Activated naive CD8-positive, alpha-beta T cell treated with anti-CD3 and anti-CD28 coated beads, Interleukin-2, amount 10 ng/mL, durations not matched to agents 7 days and 5 days (primary cell): ENCODE data around the gene ASIC4. TPM values are rescaled to one million over a fixed set of nuclear protein-coding genes. Genes with fewer than 3 reads are reported as not detected.

ENCODE experiments used
- ATAC-seq: fragments of 150-1000 bp; cut with Tn5 transposase; one replicate; pipeline ENCODE4 v1.10.0; 2021; ENCODE audit warnings: low read depth, moderate library complexity
- POLR2A ChIA-PET: fragments of 350-600 bp; sonication (Branson Sonifier 250); formaldehyde crosslinking; loops from one replicate; lab custom pipeline; 2021; ENCODE audit warnings: antibody characterized with exemption; lab: Charles Lee
- DNase-seq: peaks from one replicate; pipeline ENCODE4 v3.0.0; 2021
- H3K27ac Mint-ChIP-seq: one replicate; pipeline ENCODE4 v1.8.0; 2022; ENCODE audit warnings: mild to moderate bottlenecking, mixed read lengths
- H3K27me3 Mint-ChIP-seq: one replicate; pipeline ENCODE4 v1.8.0; 2022; ENCODE audit warnings: mild to moderate bottlenecking, moderate library complexity, mixed read lengths
- H3K36me3 Mint-ChIP-seq: one replicate; pipeline ENCODE4 v1.8.0; 2021; ENCODE audit warnings: mild to moderate bottlenecking, mixed read lengths
- H3K4me1 Mint-ChIP-seq: one replicate; pipeline ENCODE4 v1.8.0; 2021; ENCODE audit warnings: mixed read lengths
- H3K4me3 Mint-ChIP-seq: one replicate; pipeline ENCODE4 v1.8.0; 2022; ENCODE audit warnings: mild to moderate bottlenecking, moderate library complexity, mixed read lengths
- H3K9me3 Mint-ChIP-seq: one replicate; pipeline ENCODE4 v1.8.0; 2021; ENCODE audit warnings: mixed read lengths
- total RNA-seq, 2 experiments: library from RNA; stranded (reverse); gene quantifications; one replicate each; pipeline ENCODE4 v1.2.3, GENCODE V29; 2021

The ASIC4 gene
- total RNA-seq, 2 experiments from 2014 or later = 0.08 to 0.09 TPM

DNA sequence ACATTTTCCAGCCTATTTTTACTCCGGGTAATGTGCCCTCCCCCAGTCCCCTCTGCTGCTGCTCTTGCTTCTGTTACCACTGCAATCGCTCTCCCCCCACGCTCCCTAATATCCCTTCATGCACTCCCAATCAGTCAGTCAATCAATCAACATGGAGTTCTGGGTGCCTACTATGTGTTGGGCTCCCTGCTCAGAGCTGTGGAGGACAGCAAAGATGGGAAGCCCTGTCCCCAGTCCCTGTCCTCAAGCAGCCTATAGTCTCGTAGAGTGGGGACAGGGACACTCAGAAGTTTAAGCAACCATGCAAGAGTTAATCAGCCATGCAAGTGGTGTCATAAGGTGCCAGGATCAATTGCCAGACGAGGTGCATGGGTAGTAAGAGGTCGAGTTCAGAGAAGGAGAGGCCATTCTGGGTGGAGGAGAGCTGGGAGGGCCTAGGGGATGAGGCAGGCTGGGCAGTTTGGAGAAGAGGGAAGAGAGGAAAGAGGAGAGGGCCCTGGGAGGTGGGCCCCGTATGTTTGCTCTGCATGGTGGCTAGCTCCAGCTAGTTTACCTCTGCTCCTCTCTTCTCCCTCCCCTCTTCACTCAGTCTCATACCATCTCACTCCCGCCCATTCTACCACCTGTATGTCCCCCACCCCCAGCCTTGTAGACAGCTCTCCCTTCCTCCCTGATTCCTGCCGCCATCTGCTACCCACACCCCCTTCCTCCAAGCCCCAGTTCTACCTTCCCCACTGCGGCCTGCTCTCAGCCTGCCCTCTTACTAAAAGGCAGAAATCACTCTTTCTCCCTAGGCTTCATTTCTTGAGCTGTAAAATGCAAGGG lies 3.9 kb downstream of the ASIC4 start:
- POLR2A ChIA-PET = no interaction called here
- peaks cover 4% of the 10 kb centered on the region for H3K4me1 Mint-ChIP-seq

DNA sequence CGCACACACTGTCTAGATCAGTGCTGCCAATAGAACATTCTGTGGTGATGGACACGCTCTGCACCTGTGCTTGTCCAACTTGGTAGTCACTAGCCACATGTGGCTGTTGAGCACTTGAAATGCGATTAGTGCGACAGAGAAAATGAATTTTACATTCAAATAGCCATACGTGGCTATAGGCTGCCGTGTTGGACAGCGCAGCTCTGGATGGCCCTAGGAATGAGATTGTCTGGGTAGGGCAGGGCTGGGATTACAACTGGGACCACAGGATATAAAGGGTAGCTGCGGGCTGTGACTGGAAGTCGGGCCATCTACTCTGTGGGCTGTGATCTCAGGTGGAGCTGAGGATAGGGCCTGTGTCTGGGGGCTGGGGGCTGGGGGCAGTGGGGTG lies 5.2 kb downstream of the ASIC4 start:
- Mint-ChIP-seq H3K27ac (no peak overlapping the region), H3K4me3 (no peak overlapping the region), H3K4me1 (no peaks in the 10 kb centered on the region), H3K27me3 (peaks cover 69% of the 10 kb centered on the region), H3K9me3 (no peaks in the 10 kb centered on the region), H3K36me3 (no peaks in the 10 kb centered on the region)
- DNase-seq = no peak
- ATAC-seq = no peak
- POLR2A ChIA-PET = interaction anchor here (0.9 kb wide), 1 partner anchor 21 kb away, joined by 3 read pairs; the partner anchor contains the start of gene GMPPA

More for the DNA sequence above, 3.9 kb downstream of the ASIC4 start:
- no peaks in the 10 kb centered on the region for H3K36me3 Mint-ChIP-seq
- no peak overlapping the region for H3K4me3 Mint-ChIP-seq
- no peaks in the 10 kb centered on the region for H3K9me3 Mint-ChIP-seq
- H3K27ac Mint-ChIP-seq = no peak overlapping the region
- peaks cover 67% of the 10 kb centered on the region for H3K27me3 Mint-ChIP-seq
- DNase-seq (no peak), ATAC-seq (no peak)

DNA sequence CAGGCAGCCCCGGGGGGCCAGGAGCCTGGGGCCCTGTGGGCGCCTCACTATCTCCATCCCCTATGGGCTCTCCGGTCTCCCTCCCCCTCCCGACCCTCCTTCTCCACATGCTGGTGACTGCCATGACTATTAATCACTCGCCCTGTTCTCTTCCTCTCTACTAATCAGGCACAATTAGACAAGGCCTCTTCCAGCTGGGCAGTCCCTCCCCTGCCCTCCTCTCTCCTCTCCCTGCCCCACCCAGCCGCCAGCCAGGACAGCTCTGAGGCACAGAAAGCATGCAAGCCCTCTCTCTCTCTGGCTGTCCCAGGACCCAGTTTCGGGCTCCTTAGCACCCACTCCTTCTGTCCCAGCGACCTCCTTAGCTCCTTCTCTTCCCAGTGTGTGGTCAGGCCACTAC lies 5.8 kb downstream of the ASIC4 start:
- POLR2A ChIA-PET = interaction anchor here (0.9 to 1.1 kb wide), 2 partner anchors 14 to 22 kb away, joined by 3 read pairs; partner anchors contain the start of gene GMPPA
- H3K4me1 Mint-ChIP-seq = no peaks in the 10 kb centered on the region
- no peak overlapping the region for H3K4me3 Mint-ChIP-seq
- ATAC-seq = no peak
- no peak overlapping the region for H3K27ac Mint-ChIP-seq
- no peak for DNase-seq
- H3K27me3 Mint-ChIP-seq = peaks cover 73% of the 10 kb centered on the region
- H3K36me3 Mint-ChIP-seq = no peaks in the 10 kb centered on the region
- H3K9me3 Mint-ChIP-seq = no peaks in the 10 kb centered on the region

DNA sequence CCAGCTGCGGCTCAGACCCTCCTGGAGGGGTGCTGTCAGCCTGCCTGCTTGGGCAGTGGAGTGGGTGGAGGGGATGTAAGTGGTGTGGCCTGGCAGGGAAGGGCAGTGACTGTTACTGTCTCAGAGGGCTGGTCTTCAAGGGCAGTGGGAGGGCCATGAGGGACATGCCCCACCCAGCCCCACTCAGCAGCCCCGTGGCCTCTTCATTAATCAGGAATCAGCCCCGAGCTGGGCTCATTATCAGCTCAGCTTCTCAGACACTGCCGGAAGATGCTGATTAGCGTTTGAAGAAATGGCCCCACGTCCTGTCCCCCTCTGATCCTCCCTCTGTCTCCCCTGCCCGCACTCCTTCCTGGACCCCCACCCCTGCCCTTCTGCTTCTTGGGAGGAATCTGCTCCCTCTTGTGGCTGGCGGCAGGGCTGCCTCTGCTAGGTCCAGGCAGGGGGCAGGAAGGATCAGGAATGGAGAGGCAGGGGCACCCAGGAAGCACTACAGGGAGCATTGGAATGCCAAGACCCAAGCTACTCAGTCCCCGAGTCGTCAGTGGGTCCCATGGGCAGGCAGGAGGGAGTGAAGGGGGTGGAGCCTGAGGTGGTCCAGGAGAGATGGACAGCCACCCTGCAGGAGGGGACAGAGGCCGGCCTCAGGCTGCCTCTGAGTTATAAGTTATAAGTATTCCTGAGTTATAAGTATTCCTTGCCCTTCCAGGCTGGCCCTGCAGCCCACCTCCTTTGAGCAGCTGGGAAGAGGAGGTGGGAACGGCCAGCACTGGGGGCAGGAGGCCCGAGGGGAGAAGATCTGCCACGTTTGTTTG lies 7.0 kb downstream of the ASIC4 start:
- no peak overlapping the region for H3K27ac Mint-ChIP-seq
- H3K27me3 Mint-ChIP-seq = peaks cover 75% of the 10 kb centered on the region
- POLR2A ChIA-PET = interaction anchor here (1.1 kb wide), 1 partner anchor 15 kb away, joined by 3 read pairs; no protein-coding TSS in a partner anchor
- H3K4me1 Mint-ChIP-seq = no peaks in the 10 kb centered on the region
- no peak overlapping the region for H3K4me3 Mint-ChIP-seq
- DNase-seq (no peak), ATAC-seq (peak; percentile 28)
- no peaks in the 10 kb centered on the region for H3K9me3 Mint-ChIP-seq
- H3K36me3 Mint-ChIP-seq = no peaks in the 10 kb centered on the region

DNA sequence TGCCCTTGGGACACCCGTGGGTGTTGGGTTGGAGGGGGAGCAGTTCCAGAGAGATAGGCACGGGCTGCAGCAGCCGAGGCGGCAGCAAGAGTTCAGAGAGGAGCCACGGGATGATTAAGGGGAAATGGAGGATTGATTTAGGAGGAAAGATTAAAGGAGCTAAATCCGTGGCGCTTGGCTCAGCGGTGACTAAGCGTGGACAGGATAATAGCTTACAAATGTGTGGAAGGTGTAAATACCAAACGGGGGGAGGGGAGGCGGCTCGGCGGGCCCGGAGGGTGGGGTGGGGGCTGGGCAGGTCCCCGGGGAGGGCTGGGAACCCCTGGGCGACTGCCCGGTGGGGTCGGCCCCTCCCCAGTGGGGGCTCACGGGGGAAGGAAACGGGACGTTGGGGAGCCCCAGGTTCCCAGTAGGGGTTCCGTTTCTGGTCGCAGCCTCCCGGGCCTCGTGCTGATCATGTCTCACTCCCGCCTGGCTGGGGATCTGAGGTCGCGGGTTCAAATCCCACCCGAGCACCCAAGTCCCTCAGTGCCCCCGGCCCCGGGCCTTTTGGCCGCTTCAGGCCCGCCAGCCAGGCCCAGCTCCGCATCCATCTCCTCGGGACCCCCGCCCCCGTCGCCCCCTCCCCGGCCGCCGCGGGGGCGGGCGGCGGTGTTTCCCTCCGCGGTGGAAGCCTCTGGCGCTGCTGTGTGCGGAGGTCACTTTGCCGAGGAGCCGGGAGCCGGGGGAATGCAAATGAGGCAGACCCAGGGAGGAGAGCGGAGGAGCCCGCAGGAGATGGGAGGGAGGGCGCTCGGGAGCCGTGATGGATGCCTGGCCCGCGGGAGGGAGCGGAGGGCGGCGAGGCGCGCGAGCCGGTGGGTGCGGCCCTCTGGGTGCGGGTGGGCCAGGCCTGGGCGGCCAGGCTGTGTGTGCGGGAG lies 8.1 kb downstream of the ASIC4 start:
- H3K4me3 Mint-ChIP-seq = no peak overlapping the region
- no peak for ATAC-seq

DNA sequence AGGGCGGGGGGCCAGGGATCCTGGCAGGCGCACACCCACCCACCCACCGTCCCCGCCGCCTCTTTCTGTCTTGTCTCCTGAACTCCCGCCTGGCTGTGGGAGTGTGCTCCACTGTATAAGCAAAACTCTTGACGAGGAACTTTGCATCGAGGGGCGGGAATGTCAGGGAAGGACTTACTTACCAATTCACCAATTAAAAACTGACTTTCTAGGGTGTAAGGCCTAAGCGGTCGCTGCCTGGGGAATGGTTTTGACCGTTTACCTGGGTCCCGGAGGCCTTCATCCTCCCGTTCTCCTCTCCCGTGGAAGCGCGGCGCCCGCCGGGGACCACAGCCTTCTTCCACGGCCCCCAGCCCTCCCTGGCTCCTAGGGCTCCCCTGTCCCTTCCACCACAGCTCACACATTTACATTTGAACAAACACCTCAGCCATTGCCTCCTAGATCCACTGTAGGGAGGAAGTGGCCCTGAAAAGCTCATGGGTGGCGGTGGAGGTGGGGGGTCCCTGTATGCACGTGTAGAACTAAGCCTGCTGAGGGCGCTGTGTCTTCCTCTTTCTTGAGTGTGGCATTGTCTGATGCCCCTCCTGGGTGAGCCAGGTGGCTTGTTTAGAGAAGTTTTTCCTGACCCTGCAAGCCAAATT lies 8.9 kb downstream of the ASIC4 start:
- DNase-seq (no peak), ATAC-seq (no peak)
- Mint-ChIP-seq H3K27ac (no peak overlapping the region), H3K4me1 (no peaks in the 10 kb centered on the region), H3K27me3 (peaks cover 74% of the 10 kb centered on the region), H3K4me3 (no peak overlapping the region), H3K9me3 (no peaks in the 10 kb centered on the region), H3K36me3 (no peaks in the 10 kb centered on the region)
- POLR2A ChIA-PET = no interaction called here

More for the DNA sequence above, 8.1 kb downstream of the ASIC4 start:
- Mint-ChIP-seq H3K36me3 (no peaks in the 10 kb centered on the region), H3K4me1 (no peaks in the 10 kb centered on the region), H3K27me3 (peaks cover 73% of the 10 kb centered on the region), H3K9me3 (no peaks in the 10 kb centered on the region), H3K27ac (no peak overlapping the region)
- POLR2A ChIA-PET = no interaction called here
- DNase-seq = no peak

DNA sequence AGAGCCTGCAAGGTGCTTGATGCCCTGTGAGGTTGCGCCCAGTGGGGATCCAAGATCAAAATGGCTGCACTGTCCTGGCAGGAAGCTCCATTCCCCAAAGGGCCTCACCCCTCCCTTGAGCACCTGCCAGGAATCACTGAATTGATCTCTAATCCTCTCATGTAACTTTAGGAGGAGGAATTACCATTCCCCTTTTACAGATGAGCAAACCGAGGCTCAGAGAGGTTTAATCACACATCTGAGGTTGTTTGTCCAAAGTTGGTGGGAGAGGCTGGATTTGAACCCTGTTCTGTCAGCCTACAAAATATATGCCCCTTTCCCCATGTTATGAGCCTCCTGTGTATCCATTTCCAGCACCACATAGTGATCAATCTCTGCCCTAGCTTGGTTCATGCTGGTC lies 10.5 kb downstream of the ASIC4 start:
- H3K4me3 Mint-ChIP-seq = no peak overlapping the region
- no peaks in the 10 kb centered on the region for H3K4me1 Mint-ChIP-seq
- no peak overlapping the region for H3K27ac Mint-ChIP-seq
- POLR2A ChIA-PET = no interaction called here
- DNase-seq = no peak
- no peak for ATAC-seq
- no peaks in the 10 kb centered on the region for H3K9me3 Mint-ChIP-seq
- H3K27me3 Mint-ChIP-seq = peaks cover 85% of the 10 kb centered on the region
- H3K36me3 Mint-ChIP-seq = no peaks in the 10 kb centered on the region

DNA sequence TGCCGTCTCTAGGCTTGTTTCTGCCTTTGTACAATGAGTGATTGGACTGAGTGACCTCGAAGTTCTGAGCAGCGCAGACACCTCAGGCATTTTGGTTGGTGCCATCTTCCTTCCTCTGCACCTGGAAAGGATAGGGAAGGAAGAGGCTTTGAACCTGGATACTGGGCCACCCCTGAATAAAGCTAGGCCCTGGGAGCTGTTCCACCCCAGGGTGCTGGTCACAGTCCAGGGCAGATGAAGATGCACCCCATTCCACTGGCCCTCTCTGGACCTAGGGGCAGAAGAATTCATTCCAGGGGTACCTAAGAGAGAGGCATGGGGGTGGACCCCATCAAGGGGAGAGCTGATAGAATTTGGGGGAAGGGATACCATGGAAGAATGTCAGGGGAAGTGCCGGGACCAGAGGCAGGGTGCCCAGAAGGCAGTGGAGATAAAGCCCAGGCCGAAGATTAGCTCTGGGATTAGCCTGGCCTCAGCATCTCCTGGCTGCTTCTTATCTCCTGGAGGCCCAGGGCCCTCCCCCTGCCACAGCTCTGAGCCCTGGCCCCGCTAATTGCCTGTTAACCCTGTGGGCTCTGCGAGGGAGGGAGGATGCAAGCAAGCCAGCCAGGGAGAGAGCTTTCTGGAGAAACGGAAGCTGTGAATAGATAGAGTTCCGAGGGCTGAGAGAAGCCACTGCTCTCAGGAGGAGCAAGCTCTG lies 11.4 kb downstream of the ASIC4 start:
- Mint-ChIP-seq H3K27ac (no peak overlapping the region), H3K36me3 (no peaks in the 10 kb centered on the region), H3K4me1 (peaks cover 1% of the 10 kb centered on the region), H3K4me3 (no peak overlapping the region), H3K27me3 (peaks cover 87% of the 10 kb centered on the region), H3K9me3 (no peaks in the 10 kb centered on the region)
- no peak for DNase-seq
- no peak for ATAC-seq
- POLR2A ChIA-PET = no interaction called here

DNA sequence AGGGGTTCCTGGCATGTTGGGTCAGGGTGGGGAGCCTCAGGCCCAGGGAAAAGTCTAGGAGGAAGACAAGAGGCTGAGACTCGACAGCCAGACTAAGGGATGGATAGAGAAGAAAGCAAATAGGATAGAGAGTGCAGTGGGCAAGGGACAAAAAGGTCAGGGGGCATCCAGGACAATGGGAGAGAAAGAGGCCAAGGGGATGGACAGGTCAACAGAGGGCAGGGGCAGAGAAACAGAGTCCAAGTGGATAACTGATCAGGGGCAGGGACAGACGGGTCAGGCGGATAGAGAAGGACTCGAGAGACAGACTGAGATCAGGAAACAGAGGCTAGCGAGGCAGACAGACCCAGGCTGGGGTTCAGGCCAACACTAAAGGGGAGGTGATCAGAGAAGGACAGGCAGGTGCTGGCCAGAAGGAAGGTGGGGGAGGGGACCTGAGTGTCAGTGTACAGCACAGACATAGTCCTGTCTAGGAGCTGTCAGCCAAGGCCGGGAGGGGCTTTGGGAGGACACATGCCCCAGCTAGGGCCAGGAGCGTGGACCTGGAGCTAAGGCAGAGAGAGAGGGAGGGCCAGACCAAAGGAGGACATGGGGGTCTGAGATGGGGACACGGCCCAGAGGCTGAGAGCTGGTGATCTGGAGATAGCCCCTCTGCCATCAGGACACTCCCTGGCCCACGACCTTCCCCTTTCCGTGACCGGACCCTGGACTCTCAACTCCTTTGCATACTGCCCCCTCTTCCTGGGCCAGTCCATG lies 12.2 kb downstream of the ASIC4 start:
- no peaks in the 10 kb centered on the region for H3K36me3 Mint-ChIP-seq
- no peaks in the 10 kb centered on the region for H3K9me3 Mint-ChIP-seq
- POLR2A ChIA-PET = no interaction called here
- H3K27me3 Mint-ChIP-seq = peaks cover 84% of the 10 kb centered on the region
- DNase-seq (no peak), ATAC-seq (no peak)
- no peak overlapping the region for H3K4me3 Mint-ChIP-seq
- H3K27ac Mint-ChIP-seq = no peak overlapping the region
- H3K4me1 Mint-ChIP-seq = peaks cover 1% of the 10 kb centered on the region

DNA sequence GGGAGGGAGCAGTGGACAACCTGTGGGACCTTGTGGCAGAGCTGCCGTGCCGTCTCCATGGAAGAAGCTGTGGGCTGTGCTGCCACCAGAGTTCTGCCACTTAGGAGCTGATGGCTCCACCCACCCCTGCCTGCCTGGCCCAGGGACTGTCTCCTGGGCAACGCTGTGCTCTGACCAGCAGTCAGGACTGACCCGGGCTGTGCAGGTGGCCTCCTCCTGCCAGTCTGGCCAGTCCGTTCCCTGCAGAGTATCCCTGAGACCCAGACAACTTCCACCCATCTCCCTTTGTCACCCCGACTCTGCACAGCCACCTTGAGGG lies 12.8 kb downstream of the ASIC4 start:
- Mint-ChIP-seq H3K27me3 (peaks cover 79% of the 10 kb centered on the region), H3K9me3 (no peaks in the 10 kb centered on the region), H3K4me1 (peaks cover 1% of the 10 kb centered on the region), H3K4me3 (no peak overlapping the region), H3K36me3 (no peaks in the 10 kb centered on the region), H3K27ac (no peak overlapping the region)
- DNase-seq (no peak), ATAC-seq (no peak)
- POLR2A ChIA-PET = no interaction called here

DNA sequence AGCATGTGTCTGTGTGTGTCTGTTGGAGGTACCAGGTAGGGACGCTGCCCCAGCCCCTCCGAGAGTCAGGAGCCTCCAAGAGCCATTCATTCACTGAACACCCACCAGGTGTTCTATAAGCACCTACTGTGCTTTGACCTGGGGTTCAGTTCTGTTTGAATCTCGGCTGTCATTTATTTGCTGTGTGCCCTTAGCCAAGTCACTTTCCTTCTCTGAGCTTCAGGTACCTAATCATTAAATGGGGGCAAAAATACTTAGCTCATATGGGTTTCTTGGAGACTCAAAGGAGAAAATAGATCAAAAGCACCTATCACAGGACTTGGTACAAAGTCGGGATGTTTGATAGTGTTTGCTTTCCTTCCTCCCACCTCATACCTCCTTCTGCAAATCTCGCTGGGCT lies 13.2 kb downstream of the ASIC4 start:
- POLR2A ChIA-PET = interaction anchor here (0.6 to 1.0 kb wide), 2 partner anchors 29 to 53 kb away, joined by 3 read pairs; partner anchors contain the start of gene GMPPA
- Mint-ChIP-seq H3K9me3 (no peaks in the 10 kb centered on the region), H3K4me3 (no peak overlapping the region), H3K4me1 (peaks cover 1% of the 10 kb centered on the region), H3K27ac (no peak overlapping the region), H3K36me3 (no peaks in the 10 kb centered on the region), H3K27me3 (peaks cover 77% of the 10 kb centered on the region)
- ATAC-seq = no peak
- DNase-seq = no peak
